Calu3 (cell line): ENCODE results near the gene LRMDA. TPM values are rescaled to one million over a fixed set of nuclear protein-coding genes. Genes with fewer than 3 reads are reported as not detected.

Source experiments
- BruUV-seq: library from RNA; stranded (reverse); fragments of 400-500 nt; replicated peaks from 2 replicates; lab custom pipeline; 2021; lab: Mats Ljungman, UMichigan
- CTCF ChIA-PET: fragments of 300-600 bp; sonication (Branson Sonifier 250); formaldehyde crosslinking; loops from one replicate; lab custom pipeline; 2022; ENCODE audit warnings: antibody characterized with exemption; lab: Charles Lee
- DNase-seq: peaks from one replicate; pipeline ENCODE4 v3.0.0; 2022
- H3K27ac Mint-ChIP-seq: one replicate; pipeline ENCODE4 v1.8.0; 2022; ENCODE audit warnings: mixed read lengths; ENCODE audit not compliant: unreplicated experiment
- H3K27me3 Mint-ChIP-seq: one replicate; pipeline ENCODE4 v1.8.0; 2022; ENCODE audit warnings: mixed read lengths; ENCODE audit not compliant: unreplicated experiment
- H3K36me3 Mint-ChIP-seq: one replicate; pipeline ENCODE4 v1.8.0; 2022; ENCODE audit warnings: mild to moderate bottlenecking, moderate library complexity, mixed read lengths; ENCODE audit not compliant: insufficient read depth, unreplicated experiment
- H3K4me1 Mint-ChIP-seq: one replicate; pipeline ENCODE4 v1.8.0; 2022; ENCODE audit warnings: mild to moderate bottlenecking, low read depth, mixed read lengths; ENCODE audit not compliant: unreplicated experiment
- H3K4me3 Mint-ChIP-seq: one replicate; pipeline ENCODE4 v1.8.0; 2022; ENCODE audit warnings: mild to moderate bottlenecking, low read depth, moderate library complexity, mixed read lengths; ENCODE audit not compliant: unreplicated experiment
- H3K9me3 Mint-ChIP-seq: one replicate; pipeline ENCODE4 v1.8.0; 2022; ENCODE audit warnings: low read depth, mixed read lengths; ENCODE audit not compliant: unreplicated experiment
- intact Hi-C: fragments of 100-400 bp; cut with micrococcal nuclease; formaldehyde crosslinking; loops from one replicate; pipeline ENCODE4 v1.10.0; 2022; ENCODE audit not compliant: unreplicated experiment
- total RNA-seq: library from RNA; stranded (reverse); gene quantifications from 2 replicates; pipeline ENCODE4 v1.2.3, GENCODE V29; 2022
- TF ChIP-seq, protein P1 (sequence below): fragments of 200-600 bp; IDR thresholded peaks from one replicate; pipeline ENCODE4 v1.8.0; 2022; ENCODE audit warnings: antibody characterized with exemption; ENCODE audit not compliant: unreplicated experiment

Gene LRMDA
- total RNA-seq, 1 experiment from 2014 or later, result 7.6 TPM

DNA sequence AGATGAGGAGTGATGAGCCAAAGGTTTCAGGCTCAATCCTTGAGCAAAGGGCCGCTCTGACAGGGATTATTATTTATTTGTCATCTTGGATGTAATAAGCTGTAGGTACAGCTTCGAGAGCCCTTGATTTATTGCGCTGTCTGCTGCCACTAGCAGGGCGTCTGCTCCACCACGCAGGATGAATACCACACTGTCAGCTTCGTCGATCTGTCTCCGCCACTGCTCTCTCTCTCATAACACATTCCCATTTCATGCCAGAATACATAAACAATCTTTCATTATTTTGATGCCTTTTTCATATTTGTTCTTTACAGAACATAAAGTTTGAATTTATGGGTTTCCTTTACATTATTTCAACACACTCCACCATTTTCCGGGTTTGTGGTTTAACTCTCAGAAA lies 276.6 kb downstream of the LRMDA start:
- Mint-ChIP-seq H3K4me1 (no peaks in the 10 kb centered on the region), H3K27me3 (peaks cover 64% of the 10 kb centered on the region), H3K9me3 (no peaks in the 10 kb centered on the region), H3K27ac (no peak overlapping the region), H3K4me3 (no peak overlapping the region), H3K36me3 (no peaks in the 10 kb centered on the region)
- BruUV-seq, result no TSS peak
- CTCF ChIA-PET, result no interaction called here
- intact Hi-C loops, result no loop called here
- no peak for DNase-seq
- TF ChIP-seq, protein P1, sequence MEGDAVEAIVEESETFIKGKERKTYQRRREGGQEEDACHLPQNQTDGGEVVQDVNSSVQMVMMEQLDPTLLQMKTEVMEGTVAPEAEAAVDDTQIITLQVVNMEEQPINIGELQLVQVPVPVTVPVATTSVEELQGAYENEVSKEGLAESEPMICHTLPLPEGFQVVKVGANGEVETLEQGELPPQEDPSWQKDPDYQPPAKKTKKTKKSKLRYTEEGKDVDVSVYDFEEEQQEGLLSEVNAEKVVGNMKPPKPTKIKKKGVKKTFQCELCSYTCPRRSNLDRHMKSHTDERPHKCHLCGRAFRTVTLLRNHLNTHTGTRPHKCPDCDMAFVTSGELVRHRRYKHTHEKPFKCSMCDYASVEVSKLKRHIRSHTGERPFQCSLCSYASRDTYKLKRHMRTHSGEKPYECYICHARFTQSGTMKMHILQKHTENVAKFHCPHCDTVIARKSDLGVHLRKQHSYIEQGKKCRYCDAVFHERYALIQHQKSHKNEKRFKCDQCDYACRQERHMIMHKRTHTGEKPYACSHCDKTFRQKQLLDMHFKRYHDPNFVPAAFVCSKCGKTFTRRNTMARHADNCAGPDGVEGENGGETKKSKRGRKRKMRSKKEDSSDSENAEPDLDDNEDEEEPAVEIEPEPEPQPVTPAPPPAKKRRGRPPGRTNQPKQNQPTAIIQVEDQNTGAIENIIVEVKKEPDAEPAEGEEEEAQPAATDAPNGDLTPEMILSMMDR, result no peak

DNA sequence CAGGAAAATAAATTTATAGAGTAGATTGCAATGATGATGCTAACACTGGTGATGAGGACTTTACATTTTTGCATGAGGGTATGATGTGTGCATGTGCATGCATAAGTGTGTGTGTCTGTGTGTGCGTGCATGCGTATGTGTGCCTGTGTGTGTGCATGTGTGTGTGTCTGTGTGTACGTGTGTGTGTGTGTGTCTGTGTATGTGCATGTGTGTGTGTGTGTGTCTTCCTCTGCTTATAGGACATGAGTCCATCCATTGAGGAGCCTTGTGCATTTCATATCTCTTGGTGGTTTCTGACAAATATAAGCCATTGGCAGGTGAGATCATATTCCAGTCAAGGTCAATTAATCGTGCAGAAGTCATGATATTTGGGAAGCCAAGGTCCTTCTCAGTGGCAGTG lies 277.8 kb downstream of the LRMDA start:
- Mint-ChIP-seq H3K4me1 (no peaks in the 10 kb centered on the region), H3K4me3 (no peak overlapping the region), H3K27me3 (peaks cover 71% of the 10 kb centered on the region), H3K9me3 (no peaks in the 10 kb centered on the region), H3K36me3 (no peaks in the 10 kb centered on the region), H3K27ac (no peak overlapping the region)
- TF ChIP-seq, protein P1, result no peak
- intact Hi-C loops, result no loop called here
- CTCF ChIA-PET, result no interaction called here
- no peak for DNase-seq
- BruUV-seq, result no TSS peak

DNA sequence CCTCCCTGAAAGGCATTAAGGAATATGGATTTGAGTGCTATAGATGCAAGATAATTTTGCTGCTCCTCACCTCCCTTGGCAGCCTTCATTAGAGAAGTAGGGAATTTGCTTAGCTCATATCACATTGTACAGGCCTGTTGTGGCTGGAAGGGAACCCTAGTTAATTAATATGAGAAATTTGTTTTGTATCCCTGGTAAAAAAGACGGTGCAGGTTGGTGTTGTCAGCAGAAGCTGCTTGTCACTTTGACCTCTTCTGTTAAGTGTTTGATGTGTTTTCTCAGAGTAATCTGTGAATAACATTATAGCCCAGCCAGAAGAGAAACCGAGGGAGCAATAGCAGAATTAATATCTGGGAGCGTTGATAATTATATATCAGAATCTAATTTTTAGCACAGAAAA lies 278.4 kb downstream of the LRMDA start:
- Mint-ChIP-seq H3K36me3 (no peaks in the 10 kb centered on the region), H3K27me3 (peaks cover 73% of the 10 kb centered on the region), H3K4me1 (no peaks in the 10 kb centered on the region), H3K9me3 (no peaks in the 10 kb centered on the region), H3K4me3 (no peak overlapping the region), H3K27ac (no peak overlapping the region)
- TF ChIP-seq, protein P1, result no peak
- no peak for DNase-seq
- intact Hi-C loops, result no loop called here
- CTCF ChIA-PET, result no interaction called here
- BruUV-seq, result no TSS peak

DNA sequence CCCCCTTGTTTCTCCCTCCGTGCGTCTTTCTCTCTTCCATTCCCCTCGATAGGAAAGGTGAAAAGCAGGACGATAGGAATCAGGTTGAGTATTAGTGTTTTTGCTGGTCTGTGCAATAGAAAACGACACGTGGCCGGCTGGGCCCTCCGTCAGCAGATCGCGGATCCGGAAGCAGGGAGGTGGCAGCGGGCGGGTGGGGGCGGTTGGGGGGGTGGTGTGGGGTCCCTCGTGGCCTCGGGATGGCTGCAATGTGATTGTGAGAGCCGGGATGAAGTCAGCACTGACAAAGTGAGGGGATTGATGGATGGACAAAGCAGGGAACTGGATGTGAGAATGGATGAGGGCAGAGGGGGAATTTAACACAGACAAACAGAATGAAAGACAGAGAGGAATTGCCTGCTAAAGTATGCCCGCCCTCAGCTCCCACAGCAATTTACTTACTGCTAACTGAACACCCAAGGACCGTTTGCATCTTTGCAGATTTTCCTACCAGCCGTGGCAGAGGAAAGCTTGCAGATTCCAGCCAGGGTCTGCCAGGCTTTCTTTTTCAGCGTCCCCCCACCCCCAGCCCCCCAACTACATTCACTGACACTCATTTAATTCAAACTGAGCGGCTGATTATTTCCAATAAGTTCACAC lies 280.9 kb downstream of the LRMDA start:
- CTCF ChIA-PET, result no interaction called here
- Mint-ChIP-seq H3K36me3 (no peaks in the 10 kb centered on the region), H3K27me3 (peaks cover 85% of the 10 kb centered on the region), H3K4me3 (no peak overlapping the region), H3K9me3 (no peaks in the 10 kb centered on the region), H3K4me1 (no peaks in the 10 kb centered on the region), H3K27ac (no peak overlapping the region)
- BruUV-seq, result no TSS peak
- TF ChIP-seq, protein P1, result no peak
- intact Hi-C loops, result no loop called here
- DNase-seq, result no peak
